ENCODE results near the gene P3H1.

Gene P3H1

GRCh38 chr1:42748461-42749410, 18.1 kb downstream of the P3H1 start:
- POLR2A ChIA-PET, result no interaction called here
- H3K36me3 ChIP-seq (ENCODE audit: control insufficient read depth in 2 of 2, insufficient read depth in 1 of 2, low read length in 2 of 2), result peaks cover 3 to 74% of the 10 kb centered on the region in 2 experiments; a peak in 2 of 3 replicates
- no peaks in the 10 kb centered on the region for H3K9me3 ChIP-seq (ENCODE audit: control insufficient read depth, insufficient read depth, low read depth, low read length)
- H3K27ac ChIP-seq (ENCODE audit: extremely low read depth, low read depth, low read length), result no peak overlapping the region
- TF ChIP-seq AEBP2 (tag by site-specific recombination; IDR thresholded peaks at IDR 0.05; ENCODE audit: borderline replicate concordance), result no peak
- no peak for TF ChIP-seq ZNF324 (tag by site-specific recombination; IDR thresholded peaks at IDR 0.05)
- TF ChIP-seq ZBTB20 (tag by site-specific recombination; IDR thresholded peaks at IDR 0.05), result no peak
- no peak for TF ChIP-seq ZNF175 (tag by site-specific recombination; IDR thresholded peaks at IDR 0.05)
- CTCF ChIA-PET, result interaction anchor here (0.9 to 1.6 kb wide), 4 partner anchors 11 to 210 kb away, joined by 3 to 6 read pairs (median 3); no protein-coding TSS in a partner anchor
- no peak overlapping the region for H3K4me3 ChIP-seq (ENCODE audit: low read depth, low read length)
- no peaks in the 10 kb centered on the region for H3K4me1 ChIP-seq (ENCODE audit: control insufficient read depth, insufficient read depth, low read length)

GRCh38 chr1:42748021-42748420, 18.8 kb downstream of the P3H1 start:
- Histone ChIP-seq H3K4me3 (ENCODE audit: low read depth, low read length) (no peak overlapping the region), H3K36me3 (ENCODE audit: control insufficient read depth in 2 of 2, insufficient read depth in 1 of 2, low read length in 2 of 2) (peaks cover 0 to 66% of the 10 kb centered on the region in 2 experiments; a peak in 2 of 3 replicates), H3K9me3 (ENCODE audit: control insufficient read depth, insufficient read depth, low read depth, low read length) (no peaks in the 10 kb centered on the region), H3K4me1 (ENCODE audit: control insufficient read depth, insufficient read depth, low read length) (no peaks in the 10 kb centered on the region), H3K27ac (ENCODE audit: extremely low read depth, low read depth, low read length) (no peak overlapping the region)
- ChIA-PET CTCF (interaction anchor here (0.6 to 2.0 kb wide), 6 partner anchors 11 to 1174 kb away, joined by 3 to 6 read pairs (median 4); no protein-coding TSS in a partner anchor), POLR2A (no interaction called here)
- no peak for TF ChIP-seq PRDM4 (tag by site-specific recombination; IDR thresholded peaks at IDR 0.05)
- TF ChIP-seq KLF7 (tag by site-specific recombination; IDR thresholded peaks at IDR 0.05; ENCODE audit: borderline replicate concordance), result no peak
- no peak for TF ChIP-seq ZNF843 (tag by site-specific recombination; IDR thresholded peaks at IDR 0.05)
- TF ChIP-seq ZNF394 (tag by site-specific recombination; IDR thresholded peaks at IDR 0.05; ENCODE audit: borderline replicate concordance), result no peak
- TF ChIP-seq ZNF433 (tag by site-specific recombination; IDR thresholded peaks at IDR 0.05; ENCODE audit: low read depth), result no peak
- TF ChIP-seq ZBTB49 (tag by site-specific recombination; IDR thresholded peaks at IDR 0.05; ENCODE audit: low read depth), result no peak
- TF ChIP-seq ZBTB44 (tag by site-specific recombination; IDR thresholded peaks at IDR 0.05), result no peak
- TF ChIP-seq ZNF529 (tag by site-specific recombination; IDR thresholded peaks at IDR 0.05; ENCODE audit: insufficient replicate concordance), result no peak
- no peak for TF ChIP-seq ZNF138 (tag by site-specific recombination; IDR thresholded peaks at IDR 0.05; ENCODE audit: borderline replicate concordance)
- no peak for TF ChIP-seq ZBTB20 (tag by site-specific recombination; IDR thresholded peaks at IDR 0.05)
- no peak for TF ChIP-seq ZSCAN18 (tag by site-specific recombination; IDR thresholded peaks at IDR 0.05)
- TF ChIP-seq REPIN1 (tag by site-specific recombination; IDR thresholded peaks at IDR 0.05; ENCODE audit: low read depth), result no peak
- TF ChIP-seq OVOL3 (tag by site-specific recombination; IDR thresholded peaks at IDR 0.05), result no peak
- TF ChIP-seq EGR2 (tag by site-specific recombination; IDR thresholded peaks at IDR 0.05; ENCODE audit: low read depth), result no peak
- TF ChIP-seq ZBTB26 (tag by site-specific recombination; optimal IDR thresholded peaks at IDR 0.05), result no peak
